BJ (cell line): ENCODE measurements around the gene GREB1. TPM values are rescaled to one million over a fixed set of nuclear protein-coding genes. Genes with fewer than 3 reads are reported as not detected.

Experiments
- CTCF ChIA-PET: fragments of 350-600 bp; formaldehyde crosslinking; extraction: SDS; loops from one replicate; lab custom pipeline; 2021; ENCODE audit warnings: antibody characterized with exemption, inconsistent platforms; lab: Yijun Ruan, JAX
- POLR2A ChIA-PET: fragments of 300-600 bp; sonication (Branson Sonifier 250); formaldehyde crosslinking; extraction: SDS; loops from one replicate; lab custom pipeline; 2021; ENCODE audit warnings: antibody characterized with exemption; lab: Charles Lee
- DNase-seq: peaks from one replicate; pipeline ENCODE4 v3.0.0-alpha.2; 2011; ENCODE audit warnings: low read depth
- H3K27me3 ChIP-seq: 2 replicates; pipeline ENCODE4 v1.6.0; 2011; ENCODE audit warnings: low read length; ENCODE audit not compliant: control insufficient read depth, insufficient read depth
- H3K36me3 ChIP-seq: 2 replicates; pipeline ENCODE4 v1.5.1; 2011; ENCODE audit warnings: low read length; ENCODE audit not compliant: control insufficient read depth, insufficient read depth
- H3K4me3 ChIP-seq: 2 replicates; pipeline ENCODE4 v1.5.1; 2011; ENCODE audit warnings: low read depth, mild to moderate bottlenecking, control low read depth, low read length
- CTCF ChIP-seq: IDR thresholded peaks from 2 replicates; pipeline ENCODE4 v1.5.1; 2011; ENCODE audit warnings: low read depth, mild to moderate bottlenecking, control low read depth, inconsistent platforms, low read length, moderate library complexity; ENCODE audit not compliant: insufficient read depth
- polyA plus RNA-seq: library from polyadenylated mRNA; depleted of rRNA; stranded (reverse); fragments of >200 nt; gene quantifications from 2 replicates; pipeline ENCODE4 v1.2.3, GENCODE V29; 2011

GREB1 gene
- polyA plus RNA-seq, 1 experiment: not detected

GRCh38 chr2:11505652-11506610 lies 27.9 kb upstream of the GREB1 start:
- peaks cover 3% of the 10 kb centered on the region for H3K27me3 ChIP-seq
- POLR2A ChIA-PET: no interaction called here
- TF ChIP-seq CTCF: no peak
- CTCF ChIA-PET: interaction anchor here (1.3 kb wide), 1 partner anchor 78 kb away, joined by 3 read pairs; no protein-coding TSS in a partner anchor
- no peak overlapping the region for H3K4me3 ChIP-seq
- no peak for DNase-seq
- no peaks in the 10 kb centered on the region for H3K36me3 ChIP-seq

GRCh38 chr2:11506611-11506969 lies 27.3 kb upstream of the GREB1 start:
- Histone ChIP-seq H3K36me3 (no peaks in the 10 kb centered on the region), H3K4me3 (no peak overlapping the region), H3K27me3 (peaks cover 3% of the 10 kb centered on the region)
- CTCF ChIA-PET: no interaction called here
- POLR2A ChIA-PET: no interaction called here
- no peak for TF ChIP-seq CTCF
- no peak for DNase-seq

GRCh38 chr2:11507517-11507916 lies 26.3 kb upstream of the GREB1 start:
- Histone ChIP-seq H3K27me3 (peaks cover 3% of the 10 kb centered on the region), H3K36me3 (no peaks in the 10 kb centered on the region), H3K4me3 (no peak overlapping the region)
- DNase-seq: no peak
- ChIA-PET CTCF (no interaction called here), POLR2A (no interaction called here)
- no peak for TF ChIP-seq CTCF

- DNase-seq: no peak
- no peak for TF ChIP-seq CTCF
- CTCF ChIA-PET: no interaction called here
- H3K36me3 ChIP-seq: no peaks in the 10 kb centered on the region
- POLR2A ChIA-PET: no interaction called here
- no peak overlapping the region for H3K4me3 ChIP-seq
- H3K27me3 ChIP-seq: peaks cover 3% of the 10 kb centered on the region
Observed at GRCh38 chr2:11508279-11508678, 25.6 kb upstream of the GREB1 start.

- H3K4me3 ChIP-seq: no peak overlapping the region
- no peaks in the 10 kb centered on the region for H3K36me3 ChIP-seq
- H3K27me3 ChIP-seq: peaks cover 3% of the 10 kb centered on the region
- DNase-seq: no peak
- CTCF ChIA-PET: no interaction called here
- TF ChIP-seq CTCF: no peak
- POLR2A ChIA-PET: no interaction called here
Observed at GRCh38 chr2:11509657-11510360, 24.0 kb upstream of the GREB1 start.
